ENCODE results near the gene RPTOR. TPM values are rescaled to one million over a fixed set of nuclear protein-coding genes. Genes with fewer than 3 reads are reported as not detected.

RPTOR gene
- total and polyA plus RNA-seq, 10 of the 15 experiments (the other 5 are each of a cell fraction or from before 2014, with no cell fraction given) = 0.18 to 32.1 (median 7.8) TPM

DNA sequence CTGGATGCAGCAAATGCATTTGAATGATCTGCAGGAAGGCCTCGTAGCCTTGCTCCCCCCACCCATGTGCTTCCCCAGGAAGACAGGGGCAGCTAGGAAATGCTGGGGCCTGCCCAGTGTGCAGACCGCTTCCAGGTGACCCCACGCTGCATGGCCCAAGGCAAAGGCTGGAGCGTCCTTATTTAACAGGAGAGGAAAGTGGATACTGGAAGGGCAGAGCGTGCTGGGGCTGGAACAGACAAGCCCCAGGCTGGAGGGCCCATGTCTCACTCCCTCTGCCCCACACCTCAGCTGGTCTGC lies 42.1 kb upstream of the RPTOR start:
- ChIA-PET POLR2A (no interaction called here), CTCF (no interaction called here), RAD21 (ENCODE audit: unreplicated experiment) (no interaction called here), SMC1A (ENCODE audit: uncharacterized antibody, unreplicated experiment) (no interaction called here)
- no peaks in the 10 kb centered on the region; the same call in 1 of the 2 replicates for H4K20me1 ChIP-seq (ENCODE audit: control insufficient read depth, insufficient read depth)
- no peaks in the 10 kb centered on the region for H3K79me2 ChIP-seq (ENCODE audit: control insufficient read depth, insufficient read depth, low read length)
- FAIRE-seq = no peak
- intact Hi-C loops (cut with micrococcal nuclease; ENCODE audit: unreplicated experiment) (no loop called here), in situ Hi-C loops (cut with MboI) (no loop called here)
- no TSS peak for BruUV-seq (replicated peaks)
- no peaks in the 10 kb centered on the region for H3K4me1 ChIP-seq (ENCODE audit: control insufficient read depth, insufficient read depth, low read length)
- peaks cover 0 to 7% of the 10 kb centered on the region in 2 experiments; a peak in 2 of 4 replicates for H3K27me3 ChIP-seq (replicated peaks in 1 of 2; ENCODE audit: control insufficient read depth in 2 of 2, insufficient read depth in 2 of 2, low read length in 1 of 2)
- no peak overlapping the region for H2AFZ ChIP-seq (ENCODE audit: control insufficient read depth, low read depth, low read length)
- no peak overlapping the region for H3K9ac ChIP-seq (ENCODE audit: control insufficient read depth, insufficient read depth, low read length)
- no peak overlapping the region for H3K27ac ChIP-seq (ENCODE audit: control insufficient read depth, insufficient read depth)
- no peak for ATAC-seq
- no peak for DNase-seq (ENCODE audit: low read depth, low spot score)
- H3K4me3 ChIP-seq = no peak overlapping the region
- WGBS (ENCODE audit: insufficient coverage, insufficient replicate concordance, low lambda C conversion rate, missing lambda C conversion rate) = 14% methylated on average over 5 of the region's 5 CpGs
- no peaks in the 10 kb centered on the region for H3K36me3 ChIP-seq (ENCODE audit: control insufficient read depth in 2 of 2, insufficient read depth in 2 of 2, low read length in 1 of 2)
- no peak overlapping the region for H3K4me2 ChIP-seq (ENCODE audit: control insufficient read depth, insufficient read depth)
- H3K9me3 ChIP-seq (replicated peaks; ENCODE audit: control insufficient read depth, insufficient read depth, low read length) = no peaks in the 10 kb centered on the region
- TF ChIP-seq, protein P1, sequence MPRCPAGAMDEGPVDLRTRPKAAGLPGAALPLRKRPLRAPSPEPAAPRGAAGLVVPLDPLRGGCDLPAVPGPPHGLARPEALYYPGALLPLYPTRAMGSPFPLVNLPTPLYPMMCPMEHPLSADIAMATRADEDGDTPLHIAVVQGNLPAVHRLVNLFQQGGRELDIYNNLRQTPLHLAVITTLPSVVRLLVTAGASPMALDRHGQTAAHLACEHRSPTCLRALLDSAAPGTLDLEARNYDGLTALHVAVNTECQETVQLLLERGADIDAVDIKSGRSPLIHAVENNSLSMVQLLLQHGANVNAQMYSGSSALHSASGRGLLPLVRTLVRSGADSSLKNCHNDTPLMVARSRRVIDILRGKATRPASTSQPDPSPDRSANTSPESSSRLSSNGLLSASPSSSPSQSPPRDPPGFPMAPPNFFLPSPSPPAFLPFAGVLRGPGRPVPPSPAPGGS (IDR thresholded peaks at IDR 0.05; ENCODE audit: borderline replicate concordance, insufficient read depth, low read depth, low read length, poor library complexity, severe bottlenecking) = no peak
- TF ChIP-seq, protein P2, sequence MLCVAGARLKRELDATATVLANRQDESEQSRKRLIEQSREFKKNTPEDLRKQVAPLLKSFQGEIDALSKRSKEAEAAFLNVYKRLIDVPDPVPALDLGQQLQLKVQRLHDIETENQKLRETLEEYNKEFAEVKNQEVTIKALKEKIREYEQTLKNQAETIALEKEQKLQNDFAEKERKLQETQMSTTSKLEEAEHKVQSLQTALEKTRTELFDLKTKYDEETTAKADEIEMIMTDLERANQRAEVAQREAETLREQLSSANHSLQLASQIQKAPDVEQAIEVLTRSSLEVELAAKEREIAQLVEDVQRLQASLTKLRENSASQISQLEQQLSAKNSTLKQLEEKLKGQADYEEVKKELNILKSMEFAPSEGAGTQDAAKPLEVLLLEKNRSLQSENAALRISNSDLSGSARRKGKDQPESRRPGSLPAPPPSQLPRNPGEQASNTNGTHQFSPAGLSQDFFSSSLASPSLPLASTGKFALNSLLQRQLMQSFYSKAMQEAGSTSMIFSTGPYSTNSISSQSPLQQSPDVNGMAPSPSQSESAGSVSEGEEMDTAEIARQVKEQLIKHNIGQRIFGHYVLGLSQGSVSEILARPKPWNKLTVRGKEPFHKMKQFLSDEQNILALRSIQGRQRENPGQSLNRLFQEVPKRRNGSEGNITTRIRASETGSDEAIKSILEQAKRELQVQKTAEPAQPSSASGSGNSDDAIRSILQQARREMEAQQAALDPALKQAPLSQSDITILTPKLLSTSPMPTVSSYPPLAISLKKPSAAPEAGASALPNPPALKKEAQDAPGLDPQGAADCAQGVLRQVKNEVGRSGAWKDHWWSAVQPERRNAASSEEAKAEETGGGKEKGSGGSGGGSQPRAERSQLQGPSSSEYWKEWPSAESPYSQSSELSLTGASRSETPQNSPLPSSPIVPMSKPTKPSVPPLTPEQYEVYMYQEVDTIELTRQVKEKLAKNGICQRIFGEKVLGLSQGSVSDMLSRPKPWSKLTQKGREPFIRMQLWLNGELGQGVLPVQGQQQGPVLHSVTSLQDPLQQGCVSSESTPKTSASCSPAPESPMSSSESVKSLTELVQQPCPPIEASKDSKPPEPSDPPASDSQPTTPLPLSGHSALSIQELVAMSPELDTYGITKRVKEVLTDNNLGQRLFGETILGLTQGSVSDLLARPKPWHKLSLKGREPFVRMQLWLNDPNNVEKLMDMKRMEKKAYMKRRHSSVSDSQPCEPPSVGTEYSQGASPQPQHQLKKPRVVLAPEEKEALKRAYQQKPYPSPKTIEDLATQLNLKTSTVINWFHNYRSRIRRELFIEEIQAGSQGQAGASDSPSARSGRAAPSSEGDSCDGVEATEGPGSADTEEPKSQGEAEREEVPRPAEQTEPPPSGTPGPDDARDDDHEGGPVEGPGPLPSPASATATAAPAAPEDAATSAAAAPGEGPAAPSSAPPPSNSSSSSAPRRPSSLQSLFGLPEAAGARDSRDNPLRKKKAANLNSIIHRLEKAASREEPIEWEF (IDR thresholded peaks at IDR 0.05; ENCODE audit: insufficient replicate concordance, low read depth, low read length) = no peak
- no peak for TF ChIP-seq HDGF (IDR thresholded peaks at IDR 0.05)
- TF ChIP-seq, protein P3, sequence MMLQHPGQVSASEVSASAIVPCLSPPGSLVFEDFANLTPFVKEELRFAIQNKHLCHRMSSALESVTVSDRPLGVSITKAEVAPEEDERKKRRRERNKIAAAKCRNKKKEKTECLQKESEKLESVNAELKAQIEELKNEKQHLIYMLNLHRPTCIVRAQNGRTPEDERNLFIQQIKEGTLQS (IDR thresholded peaks at IDR 0.05; ENCODE audit: borderline replicate concordance, extremely low read depth, low read depth, low read length) = no peak
- TF ChIP-seq, protein P4, sequence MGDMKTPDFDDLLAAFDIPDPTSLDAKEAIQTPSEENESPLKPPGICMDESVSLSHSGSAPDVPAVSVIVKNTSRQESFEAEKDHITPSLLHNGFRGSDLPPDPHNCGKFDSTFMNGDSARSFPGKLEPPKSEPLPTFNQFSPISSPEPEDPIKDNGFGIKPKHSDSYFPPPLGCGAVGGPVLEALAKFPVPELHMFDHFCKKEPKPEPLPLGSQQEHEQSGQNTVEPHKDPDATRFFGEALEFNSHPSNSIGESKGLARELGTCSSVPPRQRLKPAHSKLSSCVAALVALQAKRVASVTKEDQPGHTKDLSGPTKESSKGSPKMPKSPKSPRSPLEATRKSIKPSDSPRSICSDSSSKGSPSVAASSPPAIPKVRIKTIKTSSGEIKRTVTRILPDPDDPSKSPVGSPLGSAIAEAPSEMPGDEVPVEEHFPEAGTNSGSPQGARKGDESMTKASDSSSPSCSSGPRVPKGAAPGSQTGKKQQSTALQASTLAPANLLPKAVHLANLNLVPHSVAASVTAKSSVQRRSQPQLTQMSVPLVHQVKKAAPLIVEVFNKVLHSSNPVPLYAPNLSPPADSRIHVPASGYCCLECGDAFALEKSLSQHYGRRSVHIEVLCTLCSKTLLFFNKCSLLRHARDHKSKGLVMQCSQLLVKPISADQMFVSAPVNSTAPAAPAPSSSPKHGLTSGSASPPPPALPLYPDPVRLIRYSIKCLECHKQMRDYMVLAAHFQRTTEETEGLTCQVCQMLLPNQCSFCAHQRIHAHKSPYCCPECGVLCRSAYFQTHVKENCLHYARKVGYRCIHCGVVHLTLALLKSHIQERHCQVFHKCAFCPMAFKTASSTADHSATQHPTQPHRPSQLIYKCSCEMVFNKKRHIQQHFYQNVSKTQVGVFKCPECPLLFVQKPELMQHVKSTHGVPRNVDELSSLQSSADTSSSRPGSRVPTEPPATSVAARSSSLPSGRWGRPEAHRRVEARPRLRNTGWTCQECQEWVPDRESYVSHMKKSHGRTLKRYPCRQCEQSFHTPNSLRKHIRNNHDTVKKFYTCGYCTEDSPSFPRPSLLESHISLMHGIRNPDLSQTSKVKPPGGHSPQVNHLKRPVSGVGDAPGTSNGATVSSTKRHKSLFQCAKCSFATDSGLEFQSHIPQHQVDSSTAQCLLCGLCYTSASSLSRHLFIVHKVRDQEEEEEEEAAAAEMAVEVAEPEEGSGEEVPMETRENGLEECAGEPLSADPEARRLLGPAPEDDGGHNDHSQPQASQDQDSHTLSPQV (IDR thresholded peaks at IDR 0.05) = no peak
- TF ChIP-seq ZSCAN29 (IDR thresholded peaks at IDR 0.05) = no peak
- TF ChIP-seq, protein P5, sequence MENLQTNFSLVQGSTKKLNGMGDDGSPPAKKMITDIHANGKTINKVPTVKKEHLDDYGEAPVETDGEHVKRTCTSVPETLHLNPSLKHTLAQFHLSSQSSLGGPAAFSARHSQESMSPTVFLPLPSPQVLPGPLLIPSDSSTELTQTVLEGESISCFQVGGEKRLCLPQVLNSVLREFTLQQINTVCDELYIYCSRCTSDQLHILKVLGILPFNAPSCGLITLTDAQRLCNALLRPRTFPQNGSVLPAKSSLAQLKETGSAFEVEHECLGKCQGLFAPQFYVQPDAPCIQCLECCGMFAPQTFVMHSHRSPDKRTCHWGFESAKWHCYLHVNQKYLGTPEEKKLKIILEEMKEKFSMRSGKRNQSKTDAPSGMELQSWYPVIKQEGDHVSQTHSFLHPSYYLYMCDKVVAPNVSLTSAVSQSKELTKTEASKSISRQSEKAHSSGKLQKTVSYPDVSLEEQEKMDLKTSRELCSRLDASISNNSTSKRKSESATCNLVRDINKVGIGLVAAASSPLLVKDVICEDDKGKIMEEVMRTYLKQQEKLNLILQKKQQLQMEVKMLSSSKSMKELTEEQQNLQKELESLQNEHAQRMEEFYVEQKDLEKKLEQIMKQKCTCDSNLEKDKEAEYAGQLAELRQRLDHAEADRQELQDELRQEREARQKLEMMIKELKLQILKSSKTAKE (IDR thresholded peaks at IDR 0.05; ENCODE audit: low read depth, poor library complexity, severe bottlenecking) = no peak
- TF ChIP-seq, protein P6, sequence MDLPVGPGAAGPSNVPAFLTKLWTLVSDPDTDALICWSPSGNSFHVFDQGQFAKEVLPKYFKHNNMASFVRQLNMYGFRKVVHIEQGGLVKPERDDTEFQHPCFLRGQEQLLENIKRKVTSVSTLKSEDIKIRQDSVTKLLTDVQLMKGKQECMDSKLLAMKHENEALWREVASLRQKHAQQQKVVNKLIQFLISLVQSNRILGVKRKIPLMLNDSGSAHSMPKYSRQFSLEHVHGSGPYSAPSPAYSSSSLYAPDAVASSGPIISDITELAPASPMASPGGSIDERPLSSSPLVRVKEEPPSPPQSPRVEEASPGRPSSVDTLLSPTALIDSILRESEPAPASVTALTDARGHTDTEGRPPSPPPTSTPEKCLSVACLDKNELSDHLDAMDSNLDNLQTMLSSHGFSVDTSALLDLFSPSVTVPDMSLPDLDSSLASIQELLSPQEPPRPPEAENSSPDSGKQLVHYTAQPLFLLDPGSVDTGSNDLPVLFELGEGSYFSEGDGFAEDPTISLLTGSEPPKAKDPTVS (IDR thresholded peaks at IDR 0.05; ENCODE audit: low read depth, low read length) = no peak
